GM12878 (cell line): ENCODE data around the gene EFNA2. TPM values are rescaled to one million over a fixed set of nuclear protein-coding genes. Genes with fewer than 3 reads are reported as not detected.

Experiments
- ATAC-seq: fragments of 200-7000 bp; cut with Tn5 transposase; 3 replicates; pipeline ENCODE4 v1.9.1; 2020; ENCODE audit warnings: mild to moderate bottlenecking, moderate library complexity
- BruUV-seq: library from RNA; stranded (reverse); fragments of 400-500 nt; replicated peaks from 2 replicates; lab custom pipeline; 2021; lab: Mats Ljungman, UMichigan
- CTCF ChIA-PET: fragments of 300-600 bp; sonication (Branson Sonifier 250); formaldehyde crosslinking; extraction: SDS; loops from one replicate; lab custom pipeline; 2021; ENCODE audit warnings: inconsistent platforms; lab: Yijun Ruan, JAX
- POLR2A ChIA-PET: fragments of 350-600 bp; formaldehyde crosslinking; extraction: SDS; loops from one replicate; lab custom pipeline; 2021; ENCODE audit warnings: inconsistent platforms; lab: Charles Lee
- RAD21 ChIA-PET: fragments of 300-600 bp; sonication (Branson Sonifier 250); formaldehyde crosslinking; loops from one replicate; lab custom pipeline; 2023; ENCODE audit warnings: antibody characterized with exemption; ENCODE audit not compliant: unreplicated experiment; lab: Charles Lee
- SMC1A ChIA-PET: fragments of 300-600 bp; sonication (Branson Sonifier 250); formaldehyde crosslinking; loops from one replicate; lab custom pipeline; 2023; ENCODE audit not compliant: unreplicated experiment, uncharacterized antibody; lab: Charles Lee
- DNase-seq: peaks from one replicate; pipeline ENCODE4 v3.0.0-alpha.2; 2011; ENCODE audit warnings: low read depth, low spot score
- FAIRE-seq: peaks from 3 replicates; lab custom pipeline; 2011; peaks lifted over from hg19 to GRCh38; lab: Jason Lieb, UNC
- H2AFZ ChIP-seq: 2 replicates; pipeline ENCODE4 v1.6.0; 2011; ENCODE audit warnings: low read depth, low read length, control low read depth; ENCODE audit not compliant: control insufficient read depth
- H3K27ac ChIP-seq: 2 replicates; pipeline ENCODE4 v1.5.1; 2011; ENCODE audit warnings: control low read depth; ENCODE audit not compliant: control insufficient read depth, insufficient read depth
- H3K27me3 ChIP-seq, 2 experiments: replicated peaks in 1 of 2; 2 replicates each; pipeline versions ENCODE4 v1.6.0 to v1.6.1; 2011; ENCODE audit warnings: low read length in 1 of 2; ENCODE audit not compliant: control insufficient read depth in 2 of 2, insufficient read depth in 2 of 2
- H3K36me3 ChIP-seq, 2 experiments: 2 replicates each; pipeline ENCODE4 v1.5.1; 2011; ENCODE audit warnings: low read length in 1 of 2; ENCODE audit not compliant: control insufficient read depth in 2 of 2, insufficient read depth in 2 of 2
- H3K4me1 ChIP-seq: 2 replicates; pipeline ENCODE4 v1.6.1; 2011; ENCODE audit warnings: mild to moderate bottlenecking, low read length, moderate library complexity, mixed read lengths; ENCODE audit not compliant: control insufficient read depth, insufficient read depth
- H3K4me2 ChIP-seq: 2 replicates; pipeline ENCODE4 v1.6.0; 2011; ENCODE audit warnings: control low read depth; ENCODE audit not compliant: control insufficient read depth, insufficient read depth
- H3K4me3 ChIP-seq: fragments of 200-600 bp; sonication (generic); 2 replicates; pipeline ENCODE4 v1.5.1; 2016
- H3K79me2 ChIP-seq: 2 replicates; pipeline ENCODE4 v1.6.0; 2011; ENCODE audit warnings: low read length; ENCODE audit not compliant: control insufficient read depth, insufficient read depth
- H3K9ac ChIP-seq: 2 replicates; pipeline ENCODE4 v1.8.0; 2011; ENCODE audit warnings: low read length, control low read depth, mixed read lengths; ENCODE audit not compliant: control insufficient read depth, insufficient read depth
- H3K9me3 ChIP-seq: replicated peaks from 3 replicates; pipeline ENCODE4 v1.5.1; 2011; ENCODE audit warnings: mild to moderate bottlenecking, low read length; ENCODE audit not compliant: control insufficient read depth, insufficient read depth
- H4K20me1 ChIP-seq: 2 replicates; pipeline ENCODE4 v1.6.0; 2011; ENCODE audit not compliant: control insufficient read depth, insufficient read depth
- BRCA1 ChIP-seq: IDR thresholded peaks from 2 replicates; pipeline ENCODE4 v1.6.1; 2011; ENCODE audit warnings: low read depth, low read length, improper control_type of control experiment
- HDAC6 ChIP-seq: fragments of 200-600 bp; sonication (generic); IDR thresholded peaks from one replicate; pipeline ENCODE4 v1.8.0; 2017; ENCODE audit warnings: antibody characterized with exemption; ENCODE audit not compliant: unreplicated experiment
- JUNB ChIP-seq: IDR thresholded peaks from 2 replicates; pipeline ENCODE4 v1.6.1; 2016; ENCODE audit warnings: antibody characterized with exemption, mild to moderate bottlenecking
- KAT2A ChIP-seq: conservative IDR thresholded peaks from 2 replicates; pipeline ENCODE4 v1.6.1; 2011; ENCODE audit warnings: low read depth, low read length; ENCODE audit not compliant: control insufficient read depth
- LARP7 ChIP-seq: fragments of 450-650 bp; IDR thresholded peaks from 2 replicates; pipeline ENCODE4 v1.6.1; 2017; ENCODE audit warnings: mild to moderate bottlenecking
- PAX5 ChIP-seq: IDR thresholded peaks from 2 replicates; pipeline ENCODE4 v1.6.1; 2011; ENCODE audit warnings: low read depth, low read length, borderline replicate concordance
- RAD21 ChIP-seq: IDR thresholded peaks from 2 replicates; pipeline ENCODE4 v1.6.1; 2011; ENCODE audit warnings: mild to moderate bottlenecking, low read depth, low read length, moderate library complexity; ENCODE audit not compliant: insufficient read depth
- RAD51 ChIP-seq: fragments of 450-650 bp; IDR thresholded peaks from 2 replicates; pipeline ENCODE4 v1.6.1; 2016; ENCODE audit warnings: moderate library complexity, mild to moderate bottlenecking, inconsistent platforms
- RBBP5 ChIP-seq: fragments of 200-600 bp; sonication (generic); conservative IDR thresholded peaks from 2 replicates; pipeline ENCODE4 v1.6.1; 2016
- TCF12 ChIP-seq: IDR thresholded peaks from 2 replicates; pipeline ENCODE4 v1.6.1; 2011; ENCODE audit warnings: low read depth, mild to moderate bottlenecking, low read length
- TCF3 ChIP-seq: IDR thresholded peaks from 2 replicates; pipeline ENCODE4 v1.6.1; 2012; ENCODE audit warnings: low read depth, mild to moderate bottlenecking, low read length, borderline replicate concordance; ENCODE audit not compliant: insufficient read depth
- YY1 ChIP-seq: IDR thresholded peaks from 2 replicates; pipeline ENCODE4 v1.6.1; 2011; ENCODE audit warnings: low read depth, mild to moderate bottlenecking, low read length
- ZNF217 ChIP-seq: fragments of 450-650 bp; IDR thresholded peaks from 2 replicates; pipeline ENCODE4 v1.6.1; 2017; ENCODE audit warnings: antibody characterized with exemption, mild to moderate bottlenecking
- ZNF274 ChIP-seq: IDR thresholded peaks from one replicate; pipeline ENCODE4 v1.8.0; 2011; ENCODE audit not compliant: insufficient read length, insufficient read depth
- WGBS: methylation state at CpG from one replicate; pipeline ENCODE4 v1.1.6; 2016; ENCODE audit warnings: low lambda C conversion rate; ENCODE audit not compliant: insufficient replicate concordance, insufficient coverage; ENCODE audit errors: missing lambda C conversion rate; 5-methylcytosine and 5-hydroxymethylcytosine counted together
- in situ Hi-C: fragments of 300-500 bp; cut with MboI; formaldehyde crosslinking; loops from 9 replicates; pipeline ENCODE4 v1.14.3; 2018; ENCODE audit warnings: mixed read lengths
- intact Hi-C: fragments of 100-400 bp; cut with micrococcal nuclease; formaldehyde crosslinking; loops from one replicate; pipeline ENCODE4 v1.14.2; 2022; ENCODE audit not compliant: unreplicated experiment
- polyA plus RNA-seq, 11 experiments: library from polyadenylated mRNA; depleted of rRNA in 4 of 11; unstranded in 6 of 11; stranded (reverse) in 5 of 11; fragments of >200 nt; fragmentation: Nextera tagmentation in 4 of 11; fragmentation: Illumina TruSeq in 1 of 11; extraction: Ambion mirVana in 4 of 11; extraction: Trizol in 1 of 11; gene quantifications; 1 replicate in 1 of 11; 2 replicates in 10 of 11; pipeline versions ENCODE4 v1.2.1 to v1.2.3, GENCODE V29; 2011 to 2016; ENCODE audit warnings: inconsistent platforms in 2 of 11, missing spikeins in 2 of 11, low read depth in 1 of 11
- total RNA-seq, 4 experiments: library from RNA; depleted of rRNA in 3 of 4; stranded (reverse); fragments of >200 nt in 3 of 4; fragmentation: Illumina TruSeq in 1 of 4; extraction: Trizol in 1 of 4; gene quantifications; 2 replicates each; pipeline versions ENCODE4 v1.2.1 to v1.2.3, GENCODE V29; 2013 to 2021
- TF ChIP-seq, protein P1 (sequence below): fragments of 450-650 bp; IDR thresholded peaks from 2 replicates; pipeline ENCODE4 v1.6.1; 2016; ENCODE audit warnings: mild to moderate bottlenecking, moderate library complexity, borderline replicate concordance

EFNA2 gene
- total and polyA plus RNA-seq, 10 of the 15 experiments (the other 5 are each of a cell fraction or from before 2014, with no cell fraction given): not detected

DNA sequence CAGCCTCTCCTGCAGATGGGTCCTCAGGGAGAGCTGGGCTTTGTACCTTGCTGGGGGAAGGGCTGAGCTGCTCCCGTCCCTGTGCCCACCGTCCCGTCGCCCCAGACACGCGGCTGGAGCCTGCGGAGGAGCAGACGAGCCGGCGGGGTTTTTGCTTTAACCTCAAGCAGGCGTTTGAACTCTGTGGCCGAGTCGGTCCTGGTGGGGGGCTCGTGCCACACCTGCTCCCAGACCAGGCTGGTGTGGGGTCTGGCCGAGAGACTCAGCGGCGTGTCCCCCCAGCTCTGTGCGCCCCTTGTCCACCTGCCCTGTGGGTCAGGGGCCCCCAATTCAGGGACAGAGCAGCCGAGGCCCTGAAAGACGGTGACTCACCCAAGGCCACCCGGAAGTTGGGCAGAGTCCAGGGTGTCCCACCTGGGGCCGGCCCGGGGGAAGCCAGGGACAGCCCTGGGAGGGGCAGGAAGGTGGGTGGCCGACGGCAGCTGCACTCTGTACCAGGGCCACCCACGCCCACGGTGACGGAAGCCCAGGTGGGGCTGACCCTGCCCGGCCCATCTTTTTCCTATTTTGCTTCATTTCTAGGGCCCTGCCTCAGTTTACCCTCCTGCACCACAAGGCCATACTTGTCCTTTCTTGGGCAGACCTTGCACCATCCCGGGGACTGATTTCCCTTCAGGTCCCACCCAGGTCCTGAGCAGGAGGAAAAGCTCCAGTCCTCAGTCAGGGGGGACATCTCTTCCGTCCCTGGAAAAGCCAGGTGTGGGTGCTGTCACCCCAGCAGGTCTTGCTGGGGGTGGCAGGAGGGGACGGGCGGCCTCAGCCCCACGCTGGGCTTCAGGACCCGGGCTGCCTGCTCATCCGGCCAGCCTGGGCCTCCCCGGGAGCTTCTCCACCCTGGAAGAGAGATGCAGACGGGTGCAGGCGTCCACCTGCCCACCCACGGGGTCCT is 5.3 kb downstream of the EFNA2 start:
- DNase-seq: no peak
- peaks cover 5 to 7% of the 10 kb centered on the region in 2 experiments; a peak in 2 of 4 replicates for H3K27me3 ChIP-seq
- 32% methylated on average over 40 of the region's 40 CpGs for WGBS
- no peak overlapping the region; the same call in 1 of the 2 replicates for H3K4me3 ChIP-seq
- ChIA-PET POLR2A (interaction anchor here (0.5 to 0.6 kb wide), 2 partner anchors 97 to 998 kb away, joined by 3 read pairs; no protein-coding TSS in a partner anchor), RAD21 (interaction anchor here (0.5 kb wide), 1 partner anchor 154 kb away, joined by 3 read pairs; no protein-coding TSS in a partner anchor)
- in situ Hi-C loops: no loop called here
- H3K36me3 ChIP-seq: no peaks in the 10 kb centered on the region
- H3K4me2 ChIP-seq: no peak overlapping the region; the same call in 1 of the 2 replicates
- H3K4me1 ChIP-seq: peaks cover 16% of the 10 kb centered on the region
- H3K9me3 ChIP-seq: no peaks in the 10 kb centered on the region
- no peak overlapping the region for H3K9ac ChIP-seq
- no peak for TF ChIP-seq YY1
- TF ChIP-seq, protein P1, sequence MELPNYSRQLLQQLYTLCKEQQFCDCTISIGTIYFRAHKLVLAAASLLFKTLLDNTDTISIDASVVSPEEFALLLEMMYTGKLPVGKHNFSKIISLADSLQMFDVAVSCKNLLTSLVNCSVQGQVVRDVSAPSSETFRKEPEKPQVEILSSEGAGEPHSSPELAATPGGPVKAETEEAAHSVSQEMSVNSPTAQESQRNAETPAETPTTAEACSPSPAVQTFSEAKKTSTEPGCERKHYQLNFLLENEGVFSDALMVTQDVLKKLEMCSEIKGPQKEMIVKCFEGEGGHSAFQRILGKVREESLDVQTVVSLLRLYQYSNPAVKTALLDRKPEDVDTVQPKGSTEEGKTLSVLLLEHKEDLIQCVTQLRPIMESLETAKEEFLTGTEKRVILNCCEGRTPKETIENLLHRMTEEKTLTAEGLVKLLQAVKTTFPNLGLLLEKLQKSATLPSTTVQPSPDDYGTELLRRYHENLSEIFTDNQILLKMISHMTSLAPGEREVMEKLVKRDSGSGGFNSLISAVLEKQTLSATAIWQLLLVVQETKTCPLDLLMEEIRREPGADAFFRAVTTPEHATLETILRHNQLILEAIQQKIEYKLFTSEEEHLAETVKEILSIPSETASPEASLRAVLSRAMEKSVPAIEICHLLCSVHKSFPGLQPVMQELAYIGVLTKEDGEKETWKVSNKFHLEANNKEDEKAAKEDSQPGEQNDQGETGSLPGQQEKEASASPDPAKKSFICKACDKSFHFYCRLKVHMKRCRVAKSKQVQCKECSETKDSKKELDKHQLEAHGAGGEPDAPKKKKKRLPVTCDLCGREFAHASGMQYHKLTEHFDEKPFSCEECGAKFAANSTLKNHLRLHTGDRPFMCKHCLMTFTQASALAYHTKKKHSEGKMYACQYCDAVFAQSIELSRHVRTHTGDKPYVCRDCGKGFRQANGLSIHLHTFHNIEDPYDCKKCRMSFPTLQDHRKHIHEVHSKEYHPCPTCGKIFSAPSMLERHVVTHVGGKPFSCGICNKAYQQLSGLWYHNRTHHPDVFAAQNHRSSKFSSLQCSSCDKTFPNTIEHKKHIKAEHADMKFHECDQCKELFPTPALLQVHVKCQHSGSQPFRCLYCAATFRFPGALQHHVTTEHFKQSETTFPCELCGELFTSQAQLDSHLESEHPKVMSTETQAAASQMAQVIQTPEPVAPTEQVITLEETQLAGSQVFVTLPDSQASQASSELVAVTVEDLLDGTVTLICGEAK: no peak
- no peak for TF ChIP-seq PAX5
- TF ChIP-seq ZNF274: no peak
- TF ChIP-seq RBBP5: no peak
- no peak for TF ChIP-seq JUNB
- no peak for TF ChIP-seq BRCA1
- no peak for TF ChIP-seq KAT2A
- TF ChIP-seq TCF3: no peak
- no peak for TF ChIP-seq RAD51
- TF ChIP-seq ZNF217: no peak
- TF ChIP-seq TCF12: no peak
- TF ChIP-seq RAD21: no peak
- no peak for TF ChIP-seq HDAC6
- no peak for TF ChIP-seq LARP7
- TF ChIP-seq, all 136 proteins: peak for 0
- Histone ChIP-seq H4K20me1 (no peaks in the 10 kb centered on the region), H2AFZ (no peak overlapping the region), H3K79me2 (no peaks in the 10 kb centered on the region), H3K27ac (no peak overlapping the region)
- ChIA-PET SMC1A (interaction anchor here (0.8 kb wide), 1 partner anchor 73 kb away, joined by 3 read pairs; no protein-coding TSS in a partner anchor), CTCF (interaction anchor here (1.3 kb wide), 1 partner anchor 47 kb away, joined by 3 read pairs; no protein-coding TSS in a partner anchor)
- no peak for FAIRE-seq
- ATAC-seq: no peak
- intact Hi-C loops: no loop called here
- BruUV-seq: no TSS peak
